ENCODE results near the gene SMG7.
"Not testable (repeated sequence)": the region's sequence is repeated elsewhere in the genome, so short reads cannot be mapped to it uniquely, and the experiment has no call there.

The SMG7 gene

GRCh38 chr1:183472488-183473216 lies at the start of gene SMG7:
SMG7 (plus strand) TSS chr1:183472499; CDS start chr1:183472621, 122 bp downstream.
- peak; percentile 22 for DNase-seq

- no peak for DNase-seq
These were observed 48.8 kb upstream of the SMG7 start for GRCh38 chr1:183423541-183423940.

GRCh38 chr1:183424691-183425090 lies 47.6 kb upstream of the SMG7 start:
- DNase-seq, result no peak

GRCh38 chr1:183427591-183427990 lies 44.7 kb upstream of the SMG7 start:
- DNase-seq, result not testable (repeated sequence)

- DNase-seq, result no peak
These were observed 40.3 kb upstream of the SMG7 start for GRCh38 chr1:183431840-183432547.

GRCh38 chr1:183432548-183432875 lies 39.8 kb upstream of the SMG7 start:
- no peak for DNase-seq

GRCh38 chr1:183433703-183434102 lies 38.6 kb upstream of the SMG7 start:
- DNase-seq, result no peak

GRCh38 chr1:183435497-183435896 lies 36.8 kb upstream of the SMG7 start:
- no peak for DNase-seq

GRCh38 chr1:183438060-183438459 lies 34.2 kb upstream of the SMG7 start:
- no peak for DNase-seq

- DNase-seq, result no peak
These were observed 29.3 kb upstream of the SMG7 start for GRCh38 chr1:183443011-183443410.

- no peak for DNase-seq
These were observed 28.8 kb upstream of the SMG7 start for GRCh38 chr1:183443466-183443865.

- DNase-seq, result no peak
These were observed 28.1 kb upstream of the SMG7 start for GRCh38 chr1:183444243-183444642.

- no peak for DNase-seq
These were observed 23.0 kb upstream of the SMG7 start for GRCh38 chr1:183449223-183449770.

- DNase-seq, result no peak
These were observed 22.2 kb upstream of the SMG7 start for GRCh38 chr1:183450093-183450492.

- DNase-seq, result no peak
These were observed 17.9 kb upstream of the SMG7 start for GRCh38 chr1:183454377-183454776.

- no peak for DNase-seq
These were observed 15.5 kb upstream of the SMG7 start for GRCh38 chr1:183456826-183457225.

GRCh38 chr1:183457449-183457848 lies 14.8 kb upstream of the SMG7 start:
- no peak for DNase-seq

GRCh38 chr1:183460596-183460995 lies 11.7 kb upstream of the SMG7 start:
- DNase-seq, result no peak

- DNase-seq, result no peak
These were observed 10.9 kb upstream of the SMG7 start for GRCh38 chr1:183461350-183461749.

GRCh38 chr1:183463566-183463965 lies 8.7 kb upstream of the SMG7 start:
- no peak for DNase-seq

GRCh38 chr1:183466781-183467180 lies 5.5 kb upstream of the SMG7 start:
- no peak for DNase-seq

- DNase-seq, result no peak
These were observed 4.6 kb upstream of the SMG7 start for GRCh38 chr1:183467687-183468086.

- peak; percentile 76 for DNase-seq
These were observed 1.9 kb upstream of the SMG7 start for GRCh38 chr1:183470147-183470960.

All from NCI-H1105 (cell line).